H1 (cell line): ENCODE results near the gene KPNA6. TPM values are rescaled to one million over a fixed set of nuclear protein-coding genes. Genes with fewer than 3 reads are reported as not detected.

Source experiments
- CTCF ChIA-PET: fragments of 300-600 bp; sonication (Branson Sonifier 250); formaldehyde crosslinking; loops from one replicate; lab custom pipeline; 2021; ENCODE audit not compliant: partially characterized antibody; lab: Charles Lee
- POLR2A ChIA-PET: fragments of 300-600 bp; sonication (Branson Sonifier 250); formaldehyde crosslinking; loops from one replicate; lab custom pipeline; 2021; ENCODE audit warnings: inconsistent platforms; ENCODE audit not compliant: partially characterized antibody; lab: Charles Lee
- DNase-seq, 2 experiments: peaks; one replicate each; pipeline versions ENCODE4 v3.0.0 to v3.0.0-alpha.2; 2010 to 2022; ENCODE audit warnings: low spot score in 2 of 2, low read depth in 1 of 2, mixed read lengths in 1 of 2
- FAIRE-seq: peaks from 2 replicates; lab custom pipeline; 2011; peaks lifted over from hg19 to GRCh38; lab: Jason Lieb, UNC
- H2AFZ ChIP-seq: 2 replicates; pipeline ENCODE4 v1.8.1; 2012; ENCODE audit warnings: low read length, inconsistent platforms
- H2AK5ac ChIP-seq: 2 replicates; pipeline ENCODE4 v1.6.1; 2013; ENCODE audit warnings: low read depth, low read length
- H2BK120ac ChIP-seq: replicated peaks from 2 replicates; pipeline ENCODE3; 2013; ENCODE audit warnings: low read depth, low read length, inconsistent platforms
- H2BK12ac ChIP-seq: 2 replicates; pipeline ENCODE4 v1.6.1; 2013; ENCODE audit warnings: low read depth, low read length
- H2BK15ac ChIP-seq: 2 replicates; pipeline ENCODE4 v1.6.1; 2013; ENCODE audit warnings: low read length
- H2BK20ac ChIP-seq: 2 replicates; pipeline ENCODE4 v1.6.1; 2013; ENCODE audit warnings: low read length
- H2BK5ac ChIP-seq: 2 replicates; pipeline ENCODE4 v1.6.1; 2013; ENCODE audit warnings: low read depth, low read length
- H3K14ac ChIP-seq: 2 replicates; pipeline ENCODE4 v1.6.1; 2013; ENCODE audit warnings: inconsistent platforms; ENCODE audit not compliant: insufficient read length
- H3K18ac ChIP-seq: 2 replicates; pipeline ENCODE4 v1.6.1; 2013; ENCODE audit warnings: low read length; ENCODE audit errors: extremely low read depth
- H3K23ac ChIP-seq: 2 replicates; pipeline ENCODE4 v1.6.1; 2013; ENCODE audit warnings: inconsistent platforms; ENCODE audit not compliant: insufficient read length
- H3K23me2 ChIP-seq: 2 replicates; pipeline ENCODE4 v1.6.1; 2013; ENCODE audit warnings: low read depth, low read length
- H3K27ac ChIP-seq: 2 replicates; pipeline ENCODE4 v1.6.1; 2011; ENCODE audit warnings: low read depth, low read length, inconsistent platforms
- H3K27me3 ChIP-seq, 4 experiments: replicated peaks in 1 of 4; 1 replicate in 1 of 4; 2 replicates in 3 of 4; pipeline versions ENCODE4 v1.6.1 to v1.8.1; 2011 to 2013; ENCODE audit warnings: low read length in 3 of 4, mild to moderate bottlenecking in 3 of 4, inconsistent platforms in 2 of 4, mixed read lengths in 2 of 4, moderate library complexity in 1 of 4; ENCODE audit not compliant: control insufficient read depth in 3 of 4, insufficient read depth in 3 of 4; ENCODE audit errors: extremely low read depth in 1 of 4
- H3K36me3 ChIP-seq, 4 experiments: 2 replicates each; pipeline versions ENCODE4 v1.6.1 to v1.8.1; 2011 to 2013; ENCODE audit warnings: mild to moderate bottlenecking in 4 of 4, low read length in 3 of 4, moderate library complexity in 2 of 4, control low read depth in 1 of 4, inconsistent platforms in 1 of 4; ENCODE audit not compliant: insufficient read depth in 4 of 4, control insufficient read depth in 2 of 4
- H3K4ac ChIP-seq: replicated peaks from 2 replicates; pipeline ENCODE3; 2013; ENCODE audit warnings: low read length, low read depth, mixed read lengths, inconsistent platforms; ENCODE audit not compliant: insufficient read length
- H3K4me1 ChIP-seq, 4 experiments: replicated peaks in 1 of 4; 1 replicate in 1 of 4; 2 replicates in 3 of 4; pipeline versions ENCODE4 v1.6.1 to v1.8.1; 2011 to 2013; ENCODE audit warnings: low read length in 3 of 4, inconsistent platforms in 2 of 4, mixed read lengths in 1 of 4; ENCODE audit not compliant: insufficient read depth in 4 of 4, control insufficient read depth in 3 of 4
- H3K4me2 ChIP-seq, 2 experiments: 2 replicates each; pipeline versions ENCODE4 v1.6.1 to v1.8.1; 2011 to 2013; ENCODE audit warnings: low read depth in 2 of 2, low read length in 2 of 2, control low read depth in 1 of 2, inconsistent platforms in 1 of 2, mild to moderate bottlenecking in 1 of 2; ENCODE audit not compliant: insufficient read depth in 1 of 2
- H3K4me3 ChIP-seq, 4 experiments: fragments of 200-600, 300-600 bp in 1 of 4; sonication (generic), shearing (Covaris generic), sonication (Bioruptor Twin) in 1 of 4; 2 replicates each; pipeline versions ENCODE4 v1.5.1 to v1.8.1; 2011 to 2016; ENCODE audit warnings: low read length in 4 of 4, low read depth in 3 of 4, control low read depth in 2 of 4, inconsistent platforms in 2 of 4, mild to moderate bottlenecking in 2 of 4, mixed read lengths in 1 of 4, moderate library complexity in 1 of 4; ENCODE audit not compliant: insufficient read depth in 2 of 4; ENCODE audit errors: extremely low read depth in 1 of 4
- H3K56ac ChIP-seq: replicated peaks from 2 replicates; pipeline ENCODE3; 2013; ENCODE audit warnings: low read depth, mild to moderate bottlenecking, mixed read lengths, low read length, inconsistent platforms; ENCODE audit not compliant: insufficient read length
- H3K79me1 ChIP-seq: 2 replicates; pipeline ENCODE4 v1.6.1; 2013; ENCODE audit warnings: low read depth, low read length, control low read depth
- H3K79me2 ChIP-seq, 2 experiments: 2 replicates each; pipeline versions ENCODE4 v1.6.1 to v1.8.1; 2012 to 2013; ENCODE audit warnings: low read length in 2 of 2, mild to moderate bottlenecking in 2 of 2, inconsistent platforms in 1 of 2; ENCODE audit not compliant: insufficient read depth in 2 of 2, control insufficient read depth in 1 of 2
- H3K9ac ChIP-seq, 4 experiments: replicated peaks in 1 of 4; 1 replicate in 1 of 4; 2 replicates in 3 of 4; pipeline versions ENCODE4 v1.6.1 to v1.8.1; 2011 to 2013; ENCODE audit warnings: low read depth in 3 of 4, low read length in 3 of 4, control low read depth in 2 of 4, mild to moderate bottlenecking in 2 of 4, moderate library complexity in 2 of 4, inconsistent platforms in 1 of 4; ENCODE audit errors: extremely low read depth in 1 of 4
- H3K9me3 ChIP-seq, 2 experiments: 2 replicates each; pipeline versions ENCODE4 v1.6.1 to v1.8.1; 2012 to 2013; ENCODE audit warnings: mild to moderate bottlenecking in 2 of 2, moderate library complexity in 2 of 2, control low read depth in 1 of 2, inconsistent platforms in 1 of 2, low read depth in 1 of 2, low read length in 1 of 2, mixed read lengths in 1 of 2; ENCODE audit not compliant: insufficient read depth in 2 of 2
- H4K20me1 ChIP-seq, 2 experiments: replicated peaks in 1 of 2; 2 replicates each; pipeline versions ENCODE3 to v1.8.1; 2011 to 2013; ENCODE audit warnings: inconsistent platforms in 2 of 2, low read length in 2 of 2, mild to moderate bottlenecking in 1 of 2; ENCODE audit not compliant: insufficient read depth in 2 of 2, control insufficient read depth in 1 of 2
- H4K5ac ChIP-seq: 2 replicates; pipeline ENCODE4 v1.6.1; 2013; ENCODE audit warnings: low read length, low read depth, mixed read lengths, inconsistent platforms; ENCODE audit not compliant: insufficient read length
- H4K8ac ChIP-seq: 2 replicates; pipeline ENCODE4 v1.8.0; 2013; ENCODE audit warnings: mild to moderate bottlenecking, moderate library complexity, low read length, inconsistent platforms; ENCODE audit not compliant: insufficient read depth; ENCODE audit errors: extremely low read depth
- H4K91ac ChIP-seq: replicated peaks from 2 replicates; pipeline ENCODE3; 2013; ENCODE audit warnings: low read length, mixed read lengths, inconsistent platforms; ENCODE audit not compliant: insufficient read length
- SRF ChIP-seq: IDR thresholded peaks from 2 replicates; pipeline ENCODE4 v1.6.1; 2011; ENCODE audit warnings: mild to moderate bottlenecking, low read depth, low read length, moderate library complexity
- TEAD4 ChIP-seq: IDR thresholded peaks from 2 replicates; pipeline ENCODE4 v1.6.1; 2012; ENCODE audit warnings: low read depth, low read length, inconsistent platforms, mixed read lengths
- WGBS, 2 experiments: shearing (Covaris generic) in 1 of 2; methylation state at CpG; one replicate each; pipeline versions ENCODE4 v1.1.6 to v1.1.7; 2013 to 2015; ENCODE audit warnings: low lambda C conversion rate in 2 of 2, mixed read lengths in 2 of 2, inconsistent platforms in 1 of 2, low coverage in 1 of 2, missing lambda C conversion rate in 1 of 2; ENCODE audit not compliant: insufficient replicate concordance in 2 of 2, insufficient coverage in 1 of 2, insufficient read length in 1 of 2; ENCODE audit errors: extremely low coverage in 1 of 2, missing lambda C conversion rate in 1 of 2; 5-methylcytosine and 5-hydroxymethylcytosine counted together
- polyA plus RNA-seq, 7 experiments: library from polyadenylated mRNA; depleted of rRNA in 3 of 7; stranded (reverse) in 5 of 7; unstranded in 2 of 7; fragments of >200 nt in 5 of 7; fragments of 200-250 nt in 2 of 7; gene quantifications; 1 replicate in 5 of 7; 2 replicates in 1 of 7; 4 replicates in 1 of 7; pipeline versions ENCODE4 v1.2.1 to v1.2.3, GENCODE V29; 2011 to 2013; ENCODE audit warnings: missing spikeins in 2 of 7, mixed read lengths in 2 of 7
- total RNA-seq: library from RNA; stranded (reverse); fragmentation: NEBNext Ultra II Directional; extraction: Animal tissue kit (Norgen Biotek cat#: 25700); gene quantifications from 2 replicates; pipeline ENCODE4 v1.2.1, GENCODE V29; 2021

Gene KPNA6
- total and polyA plus RNA-seq, 2 of the 8 experiments (the other 6 are each of a cell fraction or from before 2014, with no cell fraction given), result 24.2 to 120 TPM

- Histone ChIP-seq H3K79me2 (peaks cover 0 to 66% of the 10 kb centered on the region in 2 experiments; a peak in 3 of 4 replicates), H2BK12ac (no peak overlapping the region), H3K23me2 (no peaks in the 10 kb centered on the region), H4K20me1 (peaks cover 0 to 2% of the 10 kb centered on the region in 2 experiments), H2BK5ac (no peak overlapping the region), H3K14ac (no peak overlapping the region), H3K9me3 (no peaks in the 10 kb centered on the region), H3K18ac (no peak overlapping the region), H3K9ac (no peak overlapping the region), H3K56ac (no peak overlapping the region), H3K23ac (no peak overlapping the region), H4K91ac (no peak overlapping the region), H3K4me1 (peaks cover 0 to 3% (median 0%) of the 10 kb centered on the region in 4 experiments; a peak in 3 of 7 replicates), H4K5ac (no peak overlapping the region), H2AFZ (no peak overlapping the region), H2BK120ac (no peak overlapping the region), H3K4me3 (no peak overlapping the region), H3K36me3 (no peaks in the 10 kb centered on the region), H2BK15ac (no peak overlapping the region), H2AK5ac (no peak overlapping the region), H3K79me1 (no peaks in the 10 kb centered on the region; the same call in 1 of the 2 replicates), H3K4me2 (no peak overlapping the region), H3K27me3 (no peaks in the 10 kb centered on the region), H3K27ac (no peak overlapping the region), H2BK20ac (no peak overlapping the region), H3K4ac (no peak overlapping the region), H4K8ac (no peak overlapping the region)
- peak; percentile 65; the same call in 1 of the 2 replicates for TF ChIP-seq SRF
- no peak for TF ChIP-seq TEAD4
- ChIA-PET POLR2A (interaction anchor here (0.6 to 1.5 kb wide), 2 partner anchors 12 to 59 kb away, joined by 3 to 4 read pairs; no protein-coding TSS in a partner anchor), CTCF (interaction anchor here (0.9 to 2.0 kb wide), 4 partner anchors 9 to 28 kb away, joined by 3 to 8 read pairs (median 5); no protein-coding TSS in a partner anchor)
- no peak for DNase-seq
- no peak for FAIRE-seq
- 97% methylated on average over 3 of the region's 3 CpGs; no CpG with 5 or more reads in 1 of the 2 experiments for WGBS, 2 experiments
Observed at GRCh38 chr1:32126770-32127169, 18.9 kb downstream of the KPNA6 start.
